ENCODE data around the gene NDUFS8. TPM values are rescaled to one million over a fixed set of nuclear protein-coding genes. Genes with fewer than 3 reads are reported as not detected.
A peak's percentile ranks its signal among the peaks of the same experiment; 100 is the strongest.

Gene NDUFS8
- total and polyA plus RNA-seq, 2 of the 13 experiments (the other 11 are each of a cell fraction or from before 2014, with no cell fraction given), result 96.7 to 158 TPM

DNA sequence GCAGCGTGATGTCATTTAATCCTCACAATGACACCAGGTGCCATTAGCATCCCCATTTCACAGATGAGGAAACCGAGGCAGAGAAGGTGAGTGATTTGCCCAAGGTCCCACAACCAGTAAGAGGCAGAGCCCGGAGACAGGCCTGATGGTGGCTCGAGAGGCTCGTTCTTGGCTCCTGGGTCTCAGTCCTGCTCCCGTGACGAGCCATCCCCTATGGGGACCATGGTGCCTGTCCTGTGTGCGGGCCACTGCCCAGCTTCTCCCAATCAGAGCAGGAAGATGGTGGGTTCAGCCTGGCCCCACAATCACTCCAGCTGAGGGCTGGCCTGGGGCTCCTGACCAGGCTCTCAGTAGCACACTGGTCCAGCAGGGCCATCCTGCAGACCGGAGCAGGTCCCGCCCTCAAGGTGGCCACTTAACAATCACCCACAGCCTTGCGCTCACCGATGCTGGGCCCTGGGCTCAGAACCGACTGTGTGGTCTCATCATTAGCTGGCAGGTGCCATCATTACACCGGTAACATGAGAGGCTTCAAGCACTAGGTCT is 16.8 kb upstream of the NDUFS8 start (continued):
- TF ChIP-seq ZNF629 (CRISPR knock-in tag; conservative IDR thresholded peaks at IDR 0.05) (peak; percentile 99), ZBTB3 (CRISPR knock-in tag; IDR thresholded peaks at IDR 0.05; ENCODE audit: borderline replicate concordance, low read depth) (no peak), NPAS2 (CRISPR knock-in tag; IDR thresholded peaks at IDR 0.05; ENCODE audit: borderline replicate concordance) (no peak), ZNF768 (CRISPR knock-in tag; IDR thresholded peaks at IDR 0.05) (0 out of 2 replicates have a peak, but pooled peaks have one; percentile 11), HDAC1 (CRISPR knock-in tag; IDR thresholded peaks at IDR 0.05) (no peak), ZNF326 (CRISPR knock-in tag; IDR thresholded peaks at IDR 0.05; ENCODE audit: borderline replicate concordance) (no peak), RAD21 (CRISPR knock-in tag; IDR thresholded peaks at IDR 0.05) (0 out of 2 replicates have a peak, but pooled peaks have one; percentile 12), CHD4 (IDR thresholded peaks at IDR 0.05; ENCODE audit: borderline replicate concordance, low read length) (peak; percentile 98), ZNF605 (CRISPR knock-in tag; IDR thresholded peaks at IDR 0.05) (0 out of 2 replicates have a peak, but pooled peaks have one; percentile 21), ZC3H13 (CRISPR knock-in tag; IDR thresholded peaks at IDR 0.05) (0 out of 2 replicates have a peak, but pooled peaks have one; percentile 32)
- TF ChIP-seq, protein P1, sequence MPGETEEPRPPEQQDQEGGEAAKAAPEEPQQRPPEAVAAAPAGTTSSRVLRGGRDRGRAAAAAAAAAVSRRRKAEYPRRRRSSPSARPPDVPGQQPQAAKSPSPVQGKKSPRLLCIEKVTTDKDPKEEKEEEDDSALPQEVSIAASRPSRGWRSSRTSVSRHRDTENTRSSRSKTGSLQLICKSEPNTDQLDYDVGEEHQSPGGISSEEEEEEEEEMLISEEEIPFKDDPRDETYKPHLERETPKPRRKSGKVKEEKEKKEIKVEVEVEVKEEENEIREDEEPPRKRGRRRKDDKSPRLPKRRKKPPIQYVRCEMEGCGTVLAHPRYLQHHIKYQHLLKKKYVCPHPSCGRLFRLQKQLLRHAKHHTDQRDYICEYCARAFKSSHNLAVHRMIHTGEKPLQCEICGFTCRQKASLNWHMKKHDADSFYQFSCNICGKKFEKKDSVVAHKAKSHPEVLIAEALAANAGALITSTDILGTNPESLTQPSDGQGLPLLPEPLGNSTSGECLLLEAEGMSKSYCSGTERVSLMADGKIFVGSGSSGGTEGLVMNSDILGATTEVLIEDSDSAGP (CRISPR knock-in tag; IDR thresholded peaks at IDR 0.05; ENCODE audit: borderline replicate concordance), result peak; percentile 47; the same call in 1 of the 2 replicates
- TF ChIP-seq, protein P2, sequence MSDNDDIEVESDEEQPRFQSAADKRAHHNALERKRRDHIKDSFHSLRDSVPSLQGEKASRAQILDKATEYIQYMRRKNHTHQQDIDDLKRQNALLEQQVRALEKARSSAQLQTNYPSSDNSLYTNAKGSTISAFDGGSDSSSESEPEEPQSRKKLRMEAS (IDR thresholded peaks at IDR 0.05), result 0 out of 2 replicates have a peak, but pooled peaks have one; percentile 11
